ENCODE results near the gene CTBS.

The CTBS gene, protein sequence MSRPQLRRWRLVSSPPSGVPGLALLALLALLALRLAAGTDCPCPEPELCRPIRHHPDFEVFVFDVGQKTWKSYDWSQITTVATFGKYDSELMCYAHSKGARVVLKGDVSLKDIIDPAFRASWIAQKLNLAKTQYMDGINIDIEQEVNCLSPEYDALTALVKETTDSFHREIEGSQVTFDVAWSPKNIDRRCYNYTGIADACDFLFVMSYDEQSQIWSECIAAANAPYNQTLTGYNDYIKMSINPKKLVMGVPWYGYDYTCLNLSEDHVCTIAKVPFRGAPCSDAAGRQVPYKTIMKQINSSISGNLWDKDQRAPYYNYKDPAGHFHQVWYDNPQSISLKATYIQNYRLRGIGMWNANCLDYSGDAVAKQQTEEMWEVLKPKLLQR

DNA sequence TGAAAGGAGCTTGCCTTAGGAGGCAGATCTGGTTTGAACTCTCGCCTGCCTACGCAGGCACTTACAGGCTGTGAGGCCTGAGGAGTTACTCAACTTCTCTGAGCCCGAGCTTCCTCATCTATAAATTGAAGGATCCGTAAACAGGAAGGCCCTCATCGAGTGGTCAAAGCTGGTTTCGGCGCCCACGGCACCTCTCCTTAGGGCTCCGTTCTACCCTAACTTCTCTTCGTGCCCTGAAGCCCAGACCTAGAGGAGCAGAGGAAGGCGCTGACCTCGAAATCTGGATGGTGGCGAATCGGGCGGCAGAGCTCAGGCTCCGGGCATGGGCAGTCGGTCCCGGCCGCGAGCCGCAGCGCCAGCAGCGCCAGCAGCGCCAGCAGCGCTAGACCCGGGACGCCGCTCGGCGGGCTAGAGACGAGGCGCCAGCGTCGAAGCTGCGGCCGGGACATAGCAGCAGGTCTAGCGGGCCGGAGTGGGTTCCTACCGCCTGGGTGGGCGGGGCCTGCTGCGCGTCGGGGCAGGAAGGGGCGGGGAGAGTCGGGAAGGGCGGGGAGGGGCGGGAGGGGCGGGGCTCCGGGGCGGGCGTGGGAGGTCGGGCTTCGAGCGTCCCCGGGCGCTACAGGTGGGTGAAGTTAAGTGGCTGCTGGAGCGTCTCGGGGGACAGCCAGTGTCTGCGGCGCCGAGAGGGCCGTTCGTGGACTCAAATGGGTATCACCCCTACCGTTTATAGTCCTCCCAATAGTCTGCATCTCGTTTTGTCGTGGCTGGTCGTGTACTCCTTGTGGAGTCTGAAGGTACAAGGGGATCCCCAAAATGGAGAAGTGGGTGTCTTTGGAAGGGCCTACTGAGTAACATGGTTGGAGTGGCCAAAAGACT, at the start of gene CTBS:
Gene CTBS (minus strand): TSS at position 474 of the 876 bp plus-strand sequence. CDS start 25 bp downstream, at position 449.
- Mint-ChIP-seq H3K27me3 (ENCODE audit: low read depth) (no peaks in the 10 kb centered on the region), H3K4me1 (ENCODE audit: low read depth) (peaks cover 31% of the 10 kb centered on the region), H3K27ac (peak within 1 kb of the TSS; percentile 100), H3K36me3 (ENCODE audit: low read depth) (peaks cover 33% of the 10 kb centered on the region), H3K4me3 (peak within 1 kb of the TSS; percentile 97), H3K9me3 (no peaks in the 10 kb centered on the region)
- DNase-seq (ENCODE audit: low spot score), result peak; percentile 80

DNA sequence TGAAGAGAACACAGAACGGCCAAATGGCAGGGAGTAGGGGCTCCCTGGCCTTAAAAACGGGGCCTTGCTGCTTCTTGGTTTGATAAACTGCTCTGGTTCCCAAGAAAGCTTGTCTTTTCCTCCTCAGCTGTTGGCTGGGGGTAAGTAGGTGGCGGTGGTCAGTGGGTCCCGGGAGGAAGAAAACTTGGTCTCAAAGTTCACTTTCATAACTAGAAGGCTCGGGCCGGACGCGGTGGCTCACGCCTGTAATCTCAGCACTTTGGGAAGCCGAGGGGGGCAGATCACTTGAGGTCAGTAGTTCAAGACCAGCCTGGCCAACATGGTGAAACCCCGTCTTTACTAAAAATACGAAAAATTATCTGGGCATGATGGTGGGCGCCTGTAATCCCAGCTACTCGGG, 47.3 kb upstream of the CTBS start:
- H3K36me3 Mint-ChIP-seq (ENCODE audit: low read depth), result no peaks in the 10 kb centered on the region
- H3K9me3 Mint-ChIP-seq, result no peaks in the 10 kb centered on the region
- H3K4me3 Mint-ChIP-seq, result no peak overlapping the region
- H3K27ac Mint-ChIP-seq, result no peak overlapping the region
- peaks cover 14% of the 10 kb centered on the region for H3K4me1 Mint-ChIP-seq (ENCODE audit: low read depth)
- no peaks in the 10 kb centered on the region for H3K27me3 Mint-ChIP-seq (ENCODE audit: low read depth)
- no peak for DNase-seq (ENCODE audit: low spot score)

DNA sequence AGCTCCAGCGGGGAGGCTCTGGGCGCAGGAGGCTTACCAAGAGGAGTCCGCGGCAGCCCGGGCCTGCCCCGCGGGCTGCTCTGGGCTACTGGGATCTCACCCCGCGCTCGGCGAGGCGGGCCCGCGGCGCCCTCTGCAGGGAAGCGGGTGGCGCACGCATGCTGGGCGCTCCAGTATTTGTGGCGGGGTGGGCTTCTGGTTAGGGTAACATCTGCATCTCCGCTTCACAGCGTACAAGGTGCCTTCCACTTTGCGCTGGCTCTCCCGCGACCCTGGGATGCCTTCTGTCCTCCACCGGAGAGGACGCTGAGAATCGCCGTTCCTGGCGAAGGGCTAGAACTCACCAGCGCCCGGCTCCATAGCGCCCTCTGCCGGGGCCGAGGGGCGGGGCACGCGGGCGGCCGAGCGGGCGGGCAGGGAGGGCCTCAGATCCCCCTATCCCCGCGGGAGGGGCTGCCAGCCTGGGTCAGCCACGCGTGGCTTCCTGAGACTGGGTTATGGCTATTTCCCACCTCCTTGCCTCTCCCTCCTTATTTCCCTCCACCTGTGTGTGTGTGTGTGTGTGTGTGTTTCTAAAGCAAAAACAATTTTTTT, 46.6 kb upstream of the CTBS start:
- Mint-ChIP-seq H3K36me3 (ENCODE audit: low read depth) (no peaks in the 10 kb centered on the region), H3K4me1 (ENCODE audit: low read depth) (peaks cover 14% of the 10 kb centered on the region), H3K4me3 (peak overlapping the region; percentile 91), H3K27me3 (ENCODE audit: low read depth) (no peaks in the 10 kb centered on the region), H3K9me3 (no peaks in the 10 kb centered on the region), H3K27ac (peak overlapping the region; percentile 91)
- DNase-seq (ENCODE audit: low spot score), result peak; percentile 81

DNA sequence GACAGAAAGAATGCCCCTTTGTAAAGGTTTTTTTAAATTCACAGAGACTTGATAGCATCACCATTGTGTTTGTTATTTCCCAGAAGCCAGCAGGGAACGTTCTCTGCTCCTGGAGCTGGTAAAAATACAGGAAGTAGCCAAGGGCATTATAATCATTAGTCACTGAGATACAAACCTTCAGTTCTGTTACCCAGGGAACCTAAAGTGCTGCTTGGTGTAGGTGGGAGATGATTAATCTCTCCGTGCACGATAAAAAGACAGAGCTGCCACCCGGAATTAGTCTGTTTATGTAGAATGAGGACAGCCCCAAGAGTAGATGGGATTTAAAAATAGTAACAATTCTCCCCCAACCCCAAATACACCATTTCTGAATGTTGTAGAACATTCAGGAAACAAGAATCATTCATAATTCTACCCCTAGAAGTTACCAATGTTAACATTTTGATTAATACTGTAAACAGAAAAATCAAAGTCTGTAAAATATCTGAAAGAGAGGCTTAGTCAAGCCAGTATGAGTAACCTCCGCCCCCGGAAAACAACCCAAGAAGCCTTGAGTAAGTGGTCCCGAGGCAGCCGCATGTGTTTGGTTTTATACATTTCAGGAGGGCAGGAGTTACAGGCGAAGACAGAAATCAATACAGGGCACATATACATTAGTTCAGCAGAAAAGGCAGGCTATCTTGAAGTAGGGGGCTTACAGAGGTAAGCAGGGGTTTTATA, 45.3 kb upstream of the CTBS start:
- no peaks in the 10 kb centered on the region for H3K27me3 Mint-ChIP-seq (ENCODE audit: low read depth)
- H3K9me3 Mint-ChIP-seq, result peaks cover 5% of the 10 kb centered on the region
- DNase-seq (ENCODE audit: low spot score), result peak; percentile 55
- H3K27ac Mint-ChIP-seq, result peak overlapping the region; percentile 21
- H3K36me3 Mint-ChIP-seq (ENCODE audit: low read depth), result peaks cover under 1% of the 10 kb centered on the region
- peaks cover 14% of the 10 kb centered on the region for H3K4me1 Mint-ChIP-seq (ENCODE audit: low read depth)
- H3K4me3 Mint-ChIP-seq, result peak overlapping the region; percentile 68

DNA sequence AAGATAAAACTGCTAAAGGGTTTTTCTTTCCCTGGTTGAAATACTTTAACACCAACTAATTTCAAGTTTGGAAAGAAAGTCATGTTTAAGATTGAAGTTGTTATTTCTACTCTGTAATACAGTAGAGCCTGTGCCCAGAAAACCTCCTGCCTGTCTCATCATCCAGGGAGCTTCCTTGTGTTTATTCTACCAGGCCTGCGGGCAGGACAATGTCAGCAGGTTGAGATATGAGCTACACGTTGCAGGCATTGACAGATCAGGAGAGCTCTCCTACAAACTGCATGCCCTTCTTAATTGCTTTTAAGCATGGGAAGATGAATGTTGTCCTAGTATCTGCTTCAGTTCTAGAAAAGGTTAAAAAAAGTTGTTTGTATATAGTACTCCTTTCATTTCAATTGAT, 43.1 kb upstream of the CTBS start:
- no peaks in the 10 kb centered on the region for H3K27me3 Mint-ChIP-seq (ENCODE audit: low read depth)
- H3K9me3 Mint-ChIP-seq, result peaks cover 23% of the 10 kb centered on the region
- H3K36me3 Mint-ChIP-seq (ENCODE audit: low read depth), result peaks cover 2% of the 10 kb centered on the region
- DNase-seq (ENCODE audit: low spot score), result no peak
- no peak overlapping the region for H3K27ac Mint-ChIP-seq
- no peak overlapping the region for H3K4me3 Mint-ChIP-seq
- peaks cover 12% of the 10 kb centered on the region for H3K4me1 Mint-ChIP-seq (ENCODE audit: low read depth)

DNA sequence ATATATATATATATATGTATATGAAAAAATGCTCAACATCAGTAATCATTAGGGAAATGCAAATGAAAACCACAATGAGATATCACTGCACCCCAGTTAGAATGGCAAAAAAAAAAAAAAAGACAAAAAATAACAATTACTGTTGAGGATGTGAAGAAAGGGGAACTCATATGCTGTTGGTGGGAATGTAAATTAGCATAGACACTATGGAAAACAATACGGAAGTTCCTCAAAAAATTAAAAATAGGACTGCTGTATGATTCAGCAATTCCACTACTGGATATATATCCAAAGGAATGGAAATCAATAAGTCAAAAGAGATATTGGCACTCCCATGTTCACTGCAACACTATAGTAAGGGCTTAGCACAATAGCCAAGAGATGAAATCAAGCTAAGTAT, 41.5 kb upstream of the CTBS start:
- DNase-seq (ENCODE audit: low spot score), result no peak
- Mint-ChIP-seq H3K36me3 (ENCODE audit: low read depth) (peaks cover 5% of the 10 kb centered on the region), H3K4me3 (no peak overlapping the region), H3K27me3 (ENCODE audit: low read depth) (no peaks in the 10 kb centered on the region), H3K9me3 (peaks cover 31% of the 10 kb centered on the region), H3K4me1 (ENCODE audit: low read depth) (peaks cover 8% of the 10 kb centered on the region), H3K27ac (no peak overlapping the region)

DNA sequence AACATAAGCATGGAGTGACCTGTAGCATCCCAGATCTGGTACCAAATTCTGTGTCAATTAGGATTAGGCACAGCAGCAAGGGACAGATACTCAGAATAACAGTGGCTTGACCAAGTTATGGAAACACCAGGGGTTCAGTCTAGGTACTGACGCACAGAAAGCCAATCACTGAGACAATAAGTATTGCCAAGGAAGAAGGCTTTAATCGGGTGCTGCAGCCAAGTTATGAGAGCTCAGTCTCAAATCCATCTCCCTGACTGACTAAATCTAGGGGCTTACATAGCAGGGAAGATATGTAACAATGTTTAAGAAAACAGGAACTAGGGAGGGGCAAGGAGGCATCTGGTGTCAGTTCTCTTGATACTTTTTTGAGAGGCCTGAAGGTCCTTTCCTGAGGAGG, 39.6 kb upstream of the CTBS start:
- H3K9me3 Mint-ChIP-seq, result peaks cover 35% of the 10 kb centered on the region
- H3K27ac Mint-ChIP-seq, result no peak overlapping the region
- H3K27me3 Mint-ChIP-seq (ENCODE audit: low read depth), result no peaks in the 10 kb centered on the region
- DNase-seq (ENCODE audit: low spot score), result no peak
- H3K4me3 Mint-ChIP-seq, result no peak overlapping the region
- peaks cover 5% of the 10 kb centered on the region for H3K36me3 Mint-ChIP-seq (ENCODE audit: low read depth)
- no peaks in the 10 kb centered on the region for H3K4me1 Mint-ChIP-seq (ENCODE audit: low read depth)

DNA sequence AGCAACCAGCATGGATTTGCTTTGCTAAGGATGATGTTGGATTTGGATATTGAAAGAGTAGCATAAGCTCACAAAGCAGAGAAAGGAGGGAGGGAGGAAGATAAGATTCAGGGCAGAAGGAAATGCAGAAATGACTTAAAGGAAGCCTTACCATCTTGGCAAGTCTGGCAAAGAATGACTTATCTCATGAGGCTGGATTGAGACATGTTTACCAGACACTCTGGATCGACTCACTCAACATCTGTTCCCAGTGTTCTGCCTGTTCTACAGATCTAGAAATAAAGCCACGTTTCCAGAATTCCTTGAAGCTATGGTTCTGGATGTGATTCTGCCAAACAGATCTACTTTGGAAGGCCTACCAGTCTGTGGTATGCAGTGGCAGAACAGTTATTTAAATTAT, 38.8 kb upstream of the CTBS start:
- no peak for DNase-seq (ENCODE audit: low spot score)
- no peak overlapping the region for H3K27ac Mint-ChIP-seq
- no peaks in the 10 kb centered on the region for H3K27me3 Mint-ChIP-seq (ENCODE audit: low read depth)
- no peak overlapping the region for H3K4me3 Mint-ChIP-seq
- H3K9me3 Mint-ChIP-seq, result peaks cover 37% of the 10 kb centered on the region
- peaks cover 5% of the 10 kb centered on the region for H3K36me3 Mint-ChIP-seq (ENCODE audit: low read depth)
- H3K4me1 Mint-ChIP-seq (ENCODE audit: low read depth), result no peaks in the 10 kb centered on the region

DNA sequence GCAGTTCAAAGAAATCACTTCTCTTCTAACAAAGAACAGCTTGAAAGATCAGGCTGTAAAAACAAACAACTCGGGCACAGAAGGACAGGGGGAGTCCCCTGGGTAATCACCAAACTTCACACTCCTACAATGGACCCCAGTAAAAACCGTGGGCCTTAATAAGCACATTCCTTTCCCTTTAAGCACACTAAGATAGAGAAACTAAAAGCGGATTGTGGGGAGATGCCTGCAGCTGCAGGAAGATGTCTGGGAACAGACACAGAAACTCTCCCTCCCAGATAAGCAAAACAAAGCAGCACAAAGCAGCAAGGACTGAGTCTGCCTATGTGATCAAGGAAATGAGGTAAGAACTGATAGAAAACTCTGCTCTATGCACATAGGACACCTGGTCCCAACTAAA, 37.6 kb upstream of the CTBS start:
- no peak for DNase-seq (ENCODE audit: low spot score)
- Mint-ChIP-seq H3K9me3 (peaks cover 39% of the 10 kb centered on the region), H3K27me3 (ENCODE audit: low read depth) (no peaks in the 10 kb centered on the region), H3K4me1 (ENCODE audit: low read depth) (no peaks in the 10 kb centered on the region), H3K27ac (no peak overlapping the region), H3K4me3 (no peak overlapping the region), H3K36me3 (ENCODE audit: low read depth) (peaks cover 5% of the 10 kb centered on the region)

DNA sequence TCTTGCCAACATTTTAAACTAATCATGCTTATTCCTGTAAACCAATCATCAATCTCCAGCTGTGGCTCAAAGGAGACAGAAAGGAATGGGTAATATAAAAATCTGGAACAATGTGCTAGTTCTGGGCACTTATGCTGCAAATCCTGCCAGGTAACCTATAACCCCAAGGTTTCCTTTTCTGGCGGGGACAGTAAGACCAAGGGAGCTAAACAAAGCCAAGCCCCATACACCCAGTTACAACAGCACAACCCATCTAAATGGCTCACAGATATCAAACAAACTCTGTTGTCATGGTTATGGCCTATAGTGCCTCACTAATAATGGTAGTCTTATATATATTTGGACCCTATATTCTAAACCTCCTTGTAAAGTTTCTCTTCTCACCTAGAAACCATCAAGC, 36.9 kb upstream of the CTBS start:
- no peak overlapping the region for H3K4me3 Mint-ChIP-seq
- no peaks in the 10 kb centered on the region for H3K27me3 Mint-ChIP-seq (ENCODE audit: low read depth)
- no peak overlapping the region for H3K27ac Mint-ChIP-seq
- H3K9me3 Mint-ChIP-seq, result peaks cover 46% of the 10 kb centered on the region
- no peaks in the 10 kb centered on the region for H3K4me1 Mint-ChIP-seq (ENCODE audit: low read depth)
- H3K36me3 Mint-ChIP-seq (ENCODE audit: low read depth), result peaks cover 5% of the 10 kb centered on the region
- DNase-seq (ENCODE audit: low spot score), result no peak

DNA sequence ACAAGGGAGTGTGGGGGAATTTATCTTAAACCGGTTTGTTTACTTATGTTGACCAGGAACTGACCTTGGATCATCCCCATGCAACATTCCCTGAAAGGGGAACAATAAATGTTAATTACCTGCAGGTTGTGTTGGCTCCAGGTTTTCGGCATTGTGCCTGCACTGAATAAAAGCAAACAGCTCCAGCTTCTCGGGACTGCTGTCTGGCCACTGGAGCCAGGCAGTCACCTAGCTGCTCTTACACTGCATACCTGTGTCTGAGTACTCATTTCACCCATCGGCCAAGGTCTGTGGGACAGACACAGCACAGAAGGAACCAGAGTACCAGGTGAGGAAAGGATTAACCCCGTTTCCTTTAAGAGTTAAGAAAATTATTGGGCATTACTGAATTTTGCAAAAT, 32.7 kb upstream of the CTBS start:
- H3K27ac Mint-ChIP-seq, result no peak overlapping the region
- H3K27me3 Mint-ChIP-seq (ENCODE audit: low read depth), result no peaks in the 10 kb centered on the region
- peaks cover 53% of the 10 kb centered on the region for H3K9me3 Mint-ChIP-seq
- H3K4me3 Mint-ChIP-seq, result no peak overlapping the region
- no peaks in the 10 kb centered on the region for H3K4me1 Mint-ChIP-seq (ENCODE audit: low read depth)
- no peak for DNase-seq (ENCODE audit: low spot score)
- H3K36me3 Mint-ChIP-seq (ENCODE audit: low read depth), result peaks cover 11% of the 10 kb centered on the region

DNA sequence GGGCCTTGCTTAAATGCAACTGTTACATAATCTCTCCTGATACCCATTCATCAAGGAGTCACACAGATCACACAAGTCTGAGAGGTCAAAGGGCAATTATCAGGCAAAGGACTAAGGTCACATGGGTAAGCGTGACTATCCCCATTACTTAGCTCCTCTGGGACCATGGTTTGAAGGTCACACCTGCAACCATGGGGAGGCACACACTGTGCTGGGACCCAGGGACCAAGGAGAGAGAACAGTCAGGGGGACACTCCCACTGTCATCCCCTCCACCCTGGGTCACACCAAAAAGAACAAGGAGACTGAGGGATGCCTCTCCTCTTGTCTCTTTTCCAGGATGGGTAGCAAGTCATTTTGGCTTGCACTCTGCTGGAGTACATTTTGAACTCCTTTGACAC, 30.9 kb upstream of the CTBS start:
- no peaks in the 10 kb centered on the region for H3K27me3 Mint-ChIP-seq (ENCODE audit: low read depth)
- H3K4me3 Mint-ChIP-seq, result no peak overlapping the region
- H3K9me3 Mint-ChIP-seq, result peaks cover 46% of the 10 kb centered on the region
- no peak overlapping the region for H3K27ac Mint-ChIP-seq
- peaks cover 12% of the 10 kb centered on the region for H3K36me3 Mint-ChIP-seq (ENCODE audit: low read depth)
- no peak for DNase-seq (ENCODE audit: low spot score)
- H3K4me1 Mint-ChIP-seq (ENCODE audit: low read depth), result peaks cover 4% of the 10 kb centered on the region

DNA sequence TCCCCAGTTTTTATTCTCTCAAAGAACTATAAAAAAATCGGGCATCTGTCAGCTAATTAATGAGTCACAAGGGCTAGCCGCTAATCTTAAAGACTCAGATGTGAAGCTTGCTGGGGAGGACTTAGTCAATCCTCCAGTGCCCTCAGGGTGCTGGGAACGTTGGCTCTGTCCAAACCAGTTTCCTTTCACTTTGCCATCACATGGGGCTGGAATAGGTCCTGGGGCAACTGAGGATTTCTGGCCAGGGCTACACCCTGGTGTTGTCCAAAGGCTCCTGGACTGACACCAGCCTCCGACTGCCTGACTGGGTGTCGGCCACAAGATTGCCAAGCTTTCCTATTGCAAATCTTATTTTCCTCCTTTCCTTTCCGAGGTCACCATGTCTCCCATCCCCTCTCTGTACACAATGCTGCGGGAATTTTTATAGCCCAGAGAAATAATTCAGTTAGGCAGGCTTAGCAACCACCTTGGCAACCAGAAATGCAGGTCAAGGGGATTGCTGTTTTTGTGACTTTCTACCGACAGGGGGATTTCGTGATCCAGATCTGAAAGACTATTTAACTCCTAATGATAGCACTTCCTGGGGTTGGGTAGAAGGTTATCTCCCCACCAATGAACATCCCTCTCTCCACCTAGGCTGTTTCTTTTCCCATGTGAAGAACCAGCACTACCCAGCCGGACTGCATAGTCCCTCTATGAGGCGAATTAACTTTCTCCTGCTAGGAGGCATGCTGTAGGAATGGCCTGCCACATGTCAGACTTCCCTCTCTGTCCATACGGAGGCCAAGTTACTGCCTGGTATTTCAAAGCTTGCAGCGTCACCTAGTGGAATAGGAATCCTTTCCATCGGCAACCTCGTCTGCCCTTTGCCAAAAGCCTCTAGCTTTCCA, 29.9 kb upstream of the CTBS start:
- Mint-ChIP-seq H3K4me3 (no peak overlapping the region), H3K27ac (no peak overlapping the region), H3K27me3 (ENCODE audit: low read depth) (no peaks in the 10 kb centered on the region), H3K9me3 (peaks cover 46% of the 10 kb centered on the region), H3K36me3 (ENCODE audit: low read depth) (peaks cover 12% of the 10 kb centered on the region), H3K4me1 (ENCODE audit: low read depth) (peaks cover 11% of the 10 kb centered on the region)
- no peak for DNase-seq (ENCODE audit: low spot score)
